Activated naive CD4-positive, alpha-beta T cell treated with anti-CD3 and anti-CD28 coated beads, Interleukin-2, amount 10 ng/mL, durations not matched to agents 5 hours and 36 hours (primary cell): Measurements from ENCODE around the gene HPF1. TPM values are rescaled to one million over a fixed set of nuclear protein-coding genes. Genes with fewer than 3 reads are reported as not detected.

Experiments used
- total RNA-seq, 2 experiments: library from RNA; stranded (reverse); gene quantifications; one replicate each; pipeline ENCODE4 v1.2.3, GENCODE V29; 2021

HPF1 gene
- total RNA-seq: 10 to 100 TPM; 17.1 to 19.8 TPM

GRCh38 chr4:169757575-169758184 is at the start of gene HPF1:
TSS of gene HPF1 (minus strand) at chr4:169757944. CDS start at chr4:169757877, 67 bp downstream.

Other genes with a start within 250 kb of the HPF1 start
- 10 to 100 TPM; 12.6 to 15.2 TPM for gene NEK1, start 145.4 kb downstream of the HPF1 start, total RNA-seq
- gene CLCN3, start 137.4 kb downstream of the HPF1 start, total RNA-seq: 10 to 100 TPM; 26.8 to 28.4 TPM